ENCODE data around the gene ARSG.

Gene ARSG

GRCh38 chr17:68431045-68431608 is 139.8 kb downstream of the ARSG start:
- DNase-seq (ENCODE audit: low read depth): no peak

- no peak for DNase-seq (ENCODE audit: low read depth)
Observed at GRCh38 chr17:68431661-68432071, 140.4 kb downstream of the ARSG start.

GRCh38 chr17:68432086-68432864 is 141.0 kb downstream of the ARSG start:
- DNase-seq (ENCODE audit: low read depth): no peak

- no peak for DNase-seq (ENCODE audit: low read depth)
Observed at GRCh38 chr17:68433211-68433610, 141.9 kb downstream of the ARSG start.

GRCh38 chr17:68433911-68434508 is 142.7 kb downstream of the ARSG start:
- DNase-seq (ENCODE audit: low read depth): no peak

- no peak for DNase-seq (ENCODE audit: low read depth)
Observed at GRCh38 chr17:68435361-68435760, 144.1 kb downstream of the ARSG start.

- peak; percentile 70 for DNase-seq (ENCODE audit: low read depth)
Observed at GRCh38 chr17:68435876-68436842, 144.9 kb downstream of the ARSG start.

GRCh38 chr17:68437979-68438822 is 146.9 kb downstream of the ARSG start:
- DNase-seq (ENCODE audit: low read depth): no peak

- no peak for DNase-seq (ENCODE audit: low read depth)
Observed at GRCh38 chr17:68439656-68440290, 148.5 kb downstream of the ARSG start.

- no peak for DNase-seq (ENCODE audit: low read depth)
Observed at GRCh38 chr17:68440526-68440925, 149.2 kb downstream of the ARSG start.

GRCh38 chr17:68441070-68441770 is 149.9 kb downstream of the ARSG start:
- no peak for DNase-seq (ENCODE audit: low read depth)

- no peak for DNase-seq (ENCODE audit: low read depth)
Observed at GRCh38 chr17:68443972-68444464, 152.7 kb downstream of the ARSG start.

- DNase-seq (ENCODE audit: low read depth): no peak
Observed at GRCh38 chr17:68445671-68446070, 154.4 kb downstream of the ARSG start.

- DNase-seq (ENCODE audit: low read depth): no peak
Observed at GRCh38 chr17:68446626-68447041, 155.3 kb downstream of the ARSG start.

- no peak for DNase-seq (ENCODE audit: low read depth)
Observed at GRCh38 chr17:68449021-68449739, 157.9 kb downstream of the ARSG start.

GRCh38 chr17:68450391-68450790 is 159.1 kb downstream of the ARSG start:
- no peak for DNase-seq (ENCODE audit: low read depth)

- no peak for DNase-seq (ENCODE audit: low read depth)
Observed at GRCh38 chr17:68450801-68451200, 159.5 kb downstream of the ARSG start.

GRCh38 chr17:68451670-68452354 is 160.5 kb downstream of the ARSG start:
- no peak for DNase-seq (ENCODE audit: low read depth)
